Keratinocyte (primary cell): ENCODE data around the gene NIPA2. TPM values are rescaled to one million over a fixed set of nuclear protein-coding genes. Genes with fewer than 3 reads are reported as not detected.
A peak's percentile ranks its signal among the peaks of the same experiment; 100 is the strongest.

Source experiments
- DNase-seq: peaks from one replicate; pipeline ENCODE4 v3.0.0-alpha.2; 2011; ENCODE audit warnings: low read depth, missing footprints, low spot score
- FAIRE-seq: peaks from 2 replicates; lab custom pipeline; 2011; peaks lifted over from hg19 to GRCh38; lab: Jason Lieb, UNC
- H2AFZ ChIP-seq: 2 replicates; pipeline ENCODE4 v1.6.0; 2012; ENCODE audit warnings: low read length, control low read depth, inconsistent platforms; ENCODE audit not compliant: control insufficient read depth
- H3K27ac ChIP-seq: 2 replicates; pipeline ENCODE4 v1.5.1; 2011; ENCODE audit warnings: low read length; ENCODE audit not compliant: control insufficient read depth, insufficient read depth
- H3K27me3 ChIP-seq: 3 replicates; pipeline ENCODE4 v1.6.0; 2011; ENCODE audit warnings: low read length; ENCODE audit not compliant: control insufficient read depth, insufficient read depth; ENCODE audit errors: extremely low read depth
- H3K36me3 ChIP-seq, 2 experiments: 2 replicates in 1 of 2; 3 replicates in 1 of 2; pipeline ENCODE4 v1.5.1; 2011; ENCODE audit warnings: low read length in 2 of 2, mild to moderate bottlenecking in 1 of 2; ENCODE audit not compliant: control insufficient read depth in 2 of 2, insufficient read depth in 2 of 2; ENCODE audit errors: extremely low read depth in 1 of 2
- H3K4me1 ChIP-seq: 3 replicates; pipeline ENCODE4 v1.5.1; 2011; ENCODE audit warnings: low read length; ENCODE audit not compliant: control insufficient read depth, insufficient read depth; ENCODE audit errors: extremely low read depth
- H3K4me2 ChIP-seq: 3 replicates; pipeline ENCODE4 v1.6.0; 2011; ENCODE audit warnings: low read depth, low read length; ENCODE audit not compliant: control insufficient read depth, insufficient read depth; ENCODE audit errors: extremely low read depth
- H3K4me3 ChIP-seq, 3 experiments: fragments of 200-600 bp in 1 of 3; sonication (generic) in 1 of 3; 2 replicates in 2 of 3; 3 replicates in 1 of 3; pipeline ENCODE4 v1.5.1; 2011 to 2016; ENCODE audit warnings: low read length in 3 of 3, mild to moderate bottlenecking in 3 of 3, control low read depth in 2 of 3, inconsistent platforms in 1 of 3, low read depth in 1 of 3, mixed read lengths in 1 of 3, mixed run types in 1 of 3, moderate library complexity in 1 of 3; ENCODE audit not compliant: control insufficient read depth in 2 of 3, insufficient read depth in 2 of 3; ENCODE audit errors: extremely low read depth in 1 of 3
- H3K79me2 ChIP-seq: 2 replicates; pipeline ENCODE4 v1.6.0; 2012; ENCODE audit warnings: low read length; ENCODE audit not compliant: control insufficient read depth, insufficient read depth
- H3K9ac ChIP-seq: 3 replicates; pipeline ENCODE4 v1.6.0; 2011; ENCODE audit warnings: low read length; ENCODE audit not compliant: control insufficient read depth, insufficient read depth; ENCODE audit errors: extremely low read depth
- H3K9me1 ChIP-seq: 3 replicates; pipeline ENCODE4 v1.6.0; 2011; ENCODE audit warnings: low read length; ENCODE audit not compliant: control insufficient read depth, insufficient read depth; ENCODE audit errors: extremely low read depth
- H3K9me3 ChIP-seq: 2 replicates; pipeline ENCODE4 v1.5.1; 2012; ENCODE audit warnings: low read depth, low read length; ENCODE audit not compliant: control insufficient read depth
- H4K20me1 ChIP-seq: 3 replicates; pipeline ENCODE4 v1.6.0; 2011; ENCODE audit warnings: low read length; ENCODE audit not compliant: control insufficient read depth, insufficient read depth; ENCODE audit errors: extremely low read depth
- CTCF ChIP-seq, 3 experiments: IDR thresholded peaks in 1 of 3; conservative IDR thresholded peaks in 1 of 3; optimal IDR thresholded peaks in 1 of 3; 2 replicates in 2 of 3; 3 replicates in 1 of 3; pipeline versions ENCODE3 to v1.5.1; 2011; ENCODE audit warnings: low read length in 3 of 3, mild to moderate bottlenecking in 3 of 3, moderate library complexity in 2 of 3, control low read depth in 1 of 3, inconsistent platforms in 1 of 3; ENCODE audit not compliant: insufficient read depth in 2 of 3; ENCODE audit errors: extremely low read depth in 1 of 3
- EZH2 ChIP-seq: IDR thresholded peaks from one replicate; pipeline ENCODE4 v1.6.1; 2012; ENCODE audit warnings: inconsistent platforms, mild to moderate bottlenecking, low read length, moderate library complexity
- dilution Hi-C: fragments of 300-500 bp; cut with MboI; formaldehyde crosslinking; loops from one replicate; pipeline ENCODE4 v1.7.0; 2020; ENCODE audit warnings: low sequenced_read_pairs; ENCODE audit not compliant: extremely low pct_ligation_motif_present
- polyA plus RNA-seq, 5 experiments: library from polyadenylated mRNA; depleted of rRNA in 3 of 5; stranded (reverse) in 3 of 5; stranded (forward) in 1 of 5; unstranded in 1 of 5; fragments of >200 nt; gene quantifications; 1 replicate in 1 of 5; 2 replicates in 3 of 5; 3 replicates in 1 of 5; pipeline versions ENCODE4 v1.2.1 to v1.2.3, GENCODE V29; 2011 to 2012; ENCODE audit warnings: missing spikeins in 2 of 5, low read depth in 1 of 5, low replicate concordance in 1 of 5

NIPA2 gene
- polyA plus RNA-seq, 1 donor (not counting 4 experiments of a cell fraction or from before 2014, with no cell fraction given), result 81.2 TPM

DNA sequence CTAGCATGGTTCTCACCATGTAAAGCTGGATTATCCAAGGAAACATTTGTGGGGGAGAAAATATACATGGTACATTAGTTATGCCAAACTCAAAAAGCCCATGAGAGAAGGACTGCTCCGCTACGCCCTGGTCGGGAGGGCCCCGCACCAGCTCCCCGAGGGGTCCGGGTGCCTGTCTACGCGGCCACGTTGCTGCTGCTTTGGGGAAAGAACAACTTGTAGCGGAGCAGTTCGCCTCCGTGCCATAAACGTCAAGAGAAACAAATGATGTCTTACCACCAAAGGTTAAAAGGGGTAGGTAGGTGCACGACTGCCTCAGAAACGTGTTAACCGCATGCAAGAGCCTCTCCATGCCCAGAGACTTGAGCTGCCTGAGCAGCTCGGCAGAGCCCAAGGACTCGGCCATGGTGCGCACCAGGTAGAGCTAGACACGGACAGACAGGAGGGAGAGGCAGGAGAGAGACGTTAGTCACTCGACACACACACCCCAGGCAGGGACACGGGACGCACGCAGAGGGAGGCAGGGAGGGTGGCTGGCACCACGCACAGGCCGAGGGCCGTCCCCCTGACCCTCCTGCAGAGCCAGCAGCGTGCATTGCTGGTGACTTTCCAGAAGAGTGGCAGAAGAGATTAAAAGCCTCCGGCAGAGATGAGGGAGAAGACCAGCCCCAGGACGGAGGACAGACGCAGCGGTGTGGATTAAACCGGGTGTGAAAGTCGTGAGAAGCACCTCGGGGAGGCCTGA lies 78.3 kb downstream of the NIPA2 start:
- TF ChIP-seq EZH2, result no peak
- TF ChIP-seq CTCF (optimal IDR thresholded peaks at IDR 0.05 in 1 of 3, IDR thresholded peaks at IDR 0.05 in 1 of 3, conservative IDR thresholded peaks at IDR 0.05 in 1 of 3; ENCODE audit: extremely low read depth in 1 of 3, insufficient read depth in 2 of 3, low read length in 3 of 3), result no peak
- no peaks in the 10 kb centered on the region for H4K20me1 ChIP-seq
- no peak overlapping the region for H3K4me2 ChIP-seq
- H3K79me2 ChIP-seq, result no peaks in the 10 kb centered on the region
- DNase-seq (no peak), FAIRE-seq (no peak)
- H3K36me3 ChIP-seq, result peaks cover 21 to 35% of the 10 kb centered on the region in 2 experiments
- no peak overlapping the region for H3K4me3 ChIP-seq
- H3K27ac ChIP-seq, result no peak overlapping the region
- dilution Hi-C loops, result no loop called here
- peaks cover 4% of the 10 kb centered on the region for H3K4me1 ChIP-seq
- H3K9me3 ChIP-seq, result peaks cover 2% of the 10 kb centered on the region
- no peak overlapping the region for H3K9ac ChIP-seq
- no peak overlapping the region for H2AFZ ChIP-seq
- peaks cover 6% of the 10 kb centered on the region for H3K9me1 ChIP-seq
- H3K27me3 ChIP-seq, result no peaks in the 10 kb centered on the region

- no peak overlapping the region for H2AFZ ChIP-seq
- H3K4me3 ChIP-seq, result no peak overlapping the region
- H3K9ac ChIP-seq, result no peak overlapping the region
- FAIRE-seq (no peak), DNase-seq (no peak)
- H3K4me1 ChIP-seq, result peaks cover 4% of the 10 kb centered on the region
- no peaks in the 10 kb centered on the region for H3K79me2 ChIP-seq
- peak overlapping the region; percentile 26 for H3K27ac ChIP-seq
- dilution Hi-C loops, result no loop called here
- TF ChIP-seq CTCF (optimal IDR thresholded peaks at IDR 0.05 in 1 of 3, IDR thresholded peaks at IDR 0.05 in 1 of 3, conservative IDR thresholded peaks at IDR 0.05 in 1 of 3; ENCODE audit: extremely low read depth in 1 of 3, insufficient read depth in 2 of 3, low read length in 3 of 3), result no peak
- no peak for TF ChIP-seq EZH2
- H4K20me1 ChIP-seq, result no peaks in the 10 kb centered on the region
- H3K36me3 ChIP-seq, result peaks cover 16 to 38% of the 10 kb centered on the region in 2 experiments
- H3K9me3 ChIP-seq, result peaks cover 2% of the 10 kb centered on the region
- H3K4me2 ChIP-seq, result no peak overlapping the region
- no peaks in the 10 kb centered on the region for H3K27me3 ChIP-seq
- H3K9me1 ChIP-seq, result peaks cover 6% of the 10 kb centered on the region
Measured at GRCh38 chr15:22917556-22917955, 79.1 kb downstream of the NIPA2 start.

Other genes with a start within 250 kb of the NIPA2 start
- 9.6 to 12.0 TPM (median 11.7 TPM) in 3 replicates for gene NIPA1, start 52.0 kb upstream of the NIPA2 start, polyA plus RNA-seq
- 72.3 to 73.0 TPM (median 72.9 TPM) in 3 replicates for gene CYFIP1, start 141.7 kb downstream of the NIPA2 start, polyA plus RNA-seq
- gene TUBGCP5, start 200.9 kb downstream of the NIPA2 start, polyA plus RNA-seq, result 15.3 to 20.3 TPM (median 18.3 TPM) in 3 replicates